SK-N-SH (cell line): ENCODE results near the gene COQ8B. TPM values are rescaled to one million over a fixed set of nuclear protein-coding genes. Genes with fewer than 3 reads are reported as not detected.

Source experiments
- CTCF ChIA-PET: fragments of 300-600, 350-600 bp; formaldehyde crosslinking; extraction: SDS; loops from one replicate; lab custom pipeline; 2021; lab: Yijun Ruan, JAX
- POLR2A ChIA-PET: fragments of 350-600 bp; sonication (Branson Sonifier 250); formaldehyde crosslinking; extraction: SDS; loops from one replicate; lab custom pipeline; 2020; ENCODE audit warnings: antibody characterized with exemption, inconsistent platforms; lab: Yijun Ruan, JAX
- DNase-seq: peaks from one replicate; pipeline ENCODE4 v3.0.0; 2012
- H2AFZ ChIP-seq: fragments of 200-600 bp; sonication (generic); 2 replicates; pipeline ENCODE4 v1.8.1; 2016; ENCODE audit warnings: antibody characterized with exemption, mild to moderate bottlenecking, low read depth
- H3F3A ChIP-seq: fragments of 200-600 bp; sonication (generic); replicated peaks from 2 replicates; pipeline ENCODE3; 2016; ENCODE audit warnings: antibody characterized with exemption, mild to moderate bottlenecking; ENCODE audit not compliant: insufficient read depth
- H3K27ac ChIP-seq, 2 experiments: fragments of 200-500 bp in 1 of 2; fragments of 200-600 bp in 1 of 2; sonication (Bioruptor generic) in 1 of 2; sonication (generic), shearing (Covaris generic) in 1 of 2; 2 replicates each; pipeline versions ENCODE4 v1.5.1 to v1.6.1; 2014 to 2016; ENCODE audit warnings: low read depth in 2 of 2, inconsistent platforms in 1 of 2, low read length in 1 of 2, mild to moderate bottlenecking in 1 of 2, mixed read lengths in 1 of 2
- H3K27me3 ChIP-seq: fragments of 200-600 bp; sonication (generic), shearing (Covaris generic); 2 replicates; pipeline ENCODE4 v1.6.1; 2016; ENCODE audit warnings: mixed run types; ENCODE audit not compliant: insufficient read depth
- H3K36me3 ChIP-seq, 2 experiments: fragments of 200-500 bp in 1 of 2; fragments of 200-600 bp in 1 of 2; sonication (Bioruptor generic) in 1 of 2; sonication (generic) in 1 of 2; replicated peaks in 1 of 2; 2 replicates each; pipeline versions ENCODE3 to v1.5.1; 2014 to 2016; ENCODE audit warnings: low read length in 1 of 2, mild to moderate bottlenecking in 1 of 2; ENCODE audit not compliant: insufficient read depth in 2 of 2, control insufficient read depth in 1 of 2
- H3K4me1 ChIP-seq, 2 experiments: fragments of 200-500 bp in 1 of 2; fragments of 200-600 bp in 1 of 2; sonication (Bioruptor generic) in 1 of 2; sonication (generic), shearing (Covaris generic) in 1 of 2; 2 replicates each; pipeline versions ENCODE4 v1.5.1 to v1.6.1; 2014 to 2016; ENCODE audit warnings: low read depth in 1 of 2, low read length in 1 of 2, mixed run types in 1 of 2; ENCODE audit not compliant: insufficient read depth in 2 of 2, control insufficient read depth in 1 of 2
- H3K4me2 ChIP-seq: fragments of 200-600 bp; sonication (generic), shearing (Covaris generic); 2 replicates; pipeline ENCODE4 v1.6.1; 2017; ENCODE audit warnings: mixed run types
- H3K4me3 ChIP-seq, 2 experiments: fragments of 200-500 bp in 1 of 2; fragments of 200-600 bp in 1 of 2; sonication (Bioruptor generic) in 1 of 2; sonication (generic), shearing (Covaris generic) in 1 of 2; 2 replicates each; pipeline versions ENCODE4 v1.5.1 to v1.8.1; 2014 to 2016; ENCODE audit warnings: low read depth in 2 of 2, inconsistent platforms in 1 of 2, low read length in 1 of 2, mild to moderate bottlenecking in 1 of 2, mixed read lengths in 1 of 2, moderate library complexity in 1 of 2
- H3K79me2 ChIP-seq: fragments of 200-600 bp; sonication (generic); 2 replicates; pipeline ENCODE4 v1.8.1; 2017; ENCODE audit warnings: mild to moderate bottlenecking; ENCODE audit not compliant: insufficient read depth
- H3K9ac ChIP-seq: fragments of 200-600 bp; sonication (generic); 2 replicates; pipeline ENCODE4 v1.6.1; 2017; ENCODE audit warnings: mixed run types
- H3K9me2 ChIP-seq: fragments of 200-600 bp; sonication (generic); 2 replicates; pipeline ENCODE4 v1.6.1; 2017; ENCODE audit warnings: mixed run types
- H3K9me3 ChIP-seq: fragments of 200-600 bp; sonication (generic); 2 replicates; pipeline ENCODE4 v1.6.1; 2017; ENCODE audit warnings: mixed run types, mild to moderate bottlenecking, moderate library complexity
- H4K20me1 ChIP-seq: fragments of 200-600 bp; sonication (generic); 2 replicates; pipeline ENCODE4 v1.6.1; 2017; ENCODE audit warnings: mild to moderate bottlenecking, mixed run types; ENCODE audit not compliant: insufficient read depth
- CHD2 ChIP-seq: fragments of 150-350 bp; IDR thresholded peaks from 2 replicates; pipeline ENCODE4 v1.6.1; 2018; ENCODE audit warnings: low read length; ENCODE audit not compliant: partially characterized antibody
- EP300 ChIP-seq, 2 experiments: IDR thresholded peaks; 2 replicates each; pipeline versions ENCODE4 v1.4.0 to v1.6.1; 2012; ENCODE audit warnings: borderline replicate concordance in 1 of 2, low read depth in 1 of 2, low read length in 1 of 2
- FOSL2 ChIP-seq: IDR thresholded peaks from 2 replicates; pipeline ENCODE4 v1.4.0; 2012; ENCODE audit warnings: low read depth, mild to moderate bottlenecking, moderate library complexity, borderline replicate concordance
- FOXJ3 ChIP-seq: sonication (generic); formaldehyde crosslinking; IDR thresholded peaks from 2 replicates; pipeline ENCODE4 v1.5.1; 2020; ENCODE audit warnings: mild to moderate bottlenecking, missing genetic modification reagents
- MEF2A ChIP-seq: IDR thresholded peaks from 2 replicates; pipeline ENCODE4 v1.4.0; 2012; ENCODE audit warnings: low read depth, borderline replicate concordance
- NFIC ChIP-seq: IDR thresholded peaks from 2 replicates; pipeline ENCODE4 v1.4.0; 2012; ENCODE audit warnings: borderline replicate concordance
- POLR2AphosphoS5 ChIP-seq: IDR thresholded peaks from 2 replicates; pipeline ENCODE4 v1.6.1; 2012; ENCODE audit warnings: low read depth, low read length
- RAD21 ChIP-seq: IDR thresholded peaks from 2 replicates; pipeline ENCODE4 v1.6.1; 2012; ENCODE audit warnings: mild to moderate bottlenecking, low read length
- RFX5 ChIP-seq: IDR thresholded peaks from 2 replicates; pipeline ENCODE4 v1.6.1; 2012; ENCODE audit warnings: mild to moderate bottlenecking, improper control_type of control experiment, low read length
- SMC3 ChIP-seq: IDR thresholded peaks from 2 replicates; pipeline ENCODE4 v1.6.1; 2012; ENCODE audit warnings: low read depth, low read length, improper control_type of control experiment
- TCF12 ChIP-seq: IDR thresholded peaks from 2 replicates; pipeline ENCODE4 v1.4.0; 2012
- USF1 ChIP-seq: IDR thresholded peaks from 2 replicates; pipeline ENCODE4 v1.4.0; 2012; ENCODE audit warnings: low read depth, borderline replicate concordance
- YY1 ChIP-seq: IDR thresholded peaks from 2 replicates; pipeline ENCODE4 v1.4.0; 2012; ENCODE audit warnings: low read depth, mild to moderate bottlenecking
- ZBTB33 ChIP-seq: IDR thresholded peaks from 2 replicates; pipeline ENCODE4 v1.4.0; 2012; ENCODE audit warnings: low read depth, borderline replicate concordance
- WGBS: methylation state at CpG from one replicate; pipeline ENCODE4 v1.1.6; 2017; ENCODE audit warnings: low lambda C conversion rate; 5-methylcytosine and 5-hydroxymethylcytosine counted together
- polyA plus RNA-seq, 3 experiments: library from polyadenylated mRNA; depleted of rRNA; stranded (reverse); fragments of >200 nt; gene quantifications; 2 replicates each; pipeline ENCODE4 v1.2.3, GENCODE V29; 2012
- TF ChIP-seq, protein P1 (sequence below): IDR thresholded peaks from 2 replicates; pipeline ENCODE4 v1.4.0; 2012; ENCODE audit warnings: low read depth
- TF ChIP-seq, protein P2 (sequence below): fragments of 150-350 bp; IDR thresholded peaks from 2 replicates; pipeline ENCODE4 v1.6.1; 2016; ENCODE audit warnings: mild to moderate bottlenecking, low read depth, low read length

The COQ8B gene
- polyA plus RNA-seq, 1 of the 3 experiments (the other 2 are of a cell fraction): 43.8 TPM

DNA sequence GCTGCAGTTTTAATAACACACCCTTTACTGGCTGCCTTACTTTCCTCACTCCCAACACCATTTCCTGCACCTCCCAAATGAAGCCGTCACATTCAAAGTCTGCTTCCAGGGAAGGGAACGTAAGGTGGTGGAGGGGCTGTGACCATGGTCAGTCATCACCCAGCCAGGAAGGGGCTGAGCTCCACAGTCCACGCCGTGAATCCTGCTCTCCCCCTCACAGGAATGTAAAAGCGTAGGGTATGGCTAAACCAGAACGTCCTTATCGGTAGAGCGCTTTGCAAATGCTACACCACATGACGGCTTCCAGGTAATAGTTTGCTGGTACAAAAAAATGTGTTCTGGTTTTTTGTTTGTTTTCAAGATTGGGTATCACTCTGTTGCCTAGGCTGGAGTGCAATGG lies 33.2 kb downstream of the COQ8B start:
- no peak overlapping the region for H2AFZ ChIP-seq
- H3K36me3 ChIP-seq: peaks cover 27 to 43% of the 10 kb centered on the region in 2 experiments
- CTCF ChIA-PET: interaction anchor here (1.5 to 2.5 kb wide), 2 partner anchors 20 to 121 kb away, joined by 3 to 14 read pairs; no protein-coding TSS in a partner anchor
- peaks cover 0 to 8% of the 10 kb centered on the region in 2 experiments; a peak in 1 of 4 replicates for H3K4me1 ChIP-seq
- no peaks in the 10 kb centered on the region for H3K9me3 ChIP-seq
- no peaks in the 10 kb centered on the region for H3K27me3 ChIP-seq
- no peak overlapping the region for H3K4me2 ChIP-seq
- peaks cover 16% of the 10 kb centered on the region for H4K20me1 ChIP-seq
- no peak overlapping the region for H3K9ac ChIP-seq
- no peak for TF ChIP-seq MEF2A
- TF ChIP-seq NFIC: no peak
- TF ChIP-seq USF1: no peak
- no peak for TF ChIP-seq EP300 (IDR thresholded peaks at IDR 0.05; ENCODE audit: borderline replicate concordance in 1 of 2, low read depth in 1 of 2, low read length in 1 of 2)
- TF ChIP-seq POLR2AphosphoS5: no peak
- TF ChIP-seq, protein P1, sequence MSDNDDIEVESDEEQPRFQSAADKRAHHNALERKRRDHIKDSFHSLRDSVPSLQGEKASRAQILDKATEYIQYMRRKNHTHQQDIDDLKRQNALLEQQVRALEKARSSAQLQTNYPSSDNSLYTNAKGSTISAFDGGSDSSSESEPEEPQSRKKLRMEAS: no peak
- TF ChIP-seq ZBTB33: no peak
- TF ChIP-seq YY1: no peak
- TF ChIP-seq TCF12: no peak
- TF ChIP-seq, protein P2, sequence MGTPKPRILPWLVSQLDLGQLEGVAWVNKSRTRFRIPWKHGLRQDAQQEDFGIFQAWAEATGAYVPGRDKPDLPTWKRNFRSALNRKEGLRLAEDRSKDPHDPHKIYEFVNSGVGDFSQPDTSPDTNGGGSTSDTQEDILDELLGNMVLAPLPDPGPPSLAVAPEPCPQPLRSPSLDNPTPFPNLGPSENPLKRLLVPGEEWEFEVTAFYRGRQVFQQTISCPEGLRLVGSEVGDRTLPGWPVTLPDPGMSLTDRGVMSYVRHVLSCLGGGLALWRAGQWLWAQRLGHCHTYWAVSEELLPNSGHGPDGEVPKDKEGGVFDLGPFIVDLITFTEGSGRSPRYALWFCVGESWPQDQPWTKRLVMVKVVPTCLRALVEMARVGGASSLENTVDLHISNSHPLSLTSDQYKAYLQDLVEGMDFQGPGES: no peak
- no peak for TF ChIP-seq SMC3
- TF ChIP-seq FOXJ3 (CRISPR knock-in tag): no peak
- TF ChIP-seq FOSL2: no peak
- no peak for TF ChIP-seq RFX5
- TF ChIP-seq CHD2: no peak
- TF ChIP-seq RAD21: no peak
- H3K27ac ChIP-seq: no peak overlapping the region
- no peaks in the 10 kb centered on the region for H3F3A ChIP-seq
- no peak overlapping the region for H3K4me3 ChIP-seq
- no peaks in the 10 kb centered on the region for H3K9me2 ChIP-seq
- DNase-seq: no peak
- WGBS: 96% methylated on average over 9 of the region's 9 CpGs
- POLR2A ChIA-PET: no interaction called here
- H3K79me2 ChIP-seq: peaks cover 17% of the 10 kb centered on the region
